Epidermal melanocyte (primary cell): ENCODE results near the gene TTC21A.

Experiments
- DNase-seq: peaks from one replicate; pipeline ENCODE4 v3.0.0; 2011; ENCODE audit warnings: low spot score; ENCODE audit not compliant: insufficient read length

Gene TTC21A

GRCh38 chr3:39097716-39098472 lies 9.6 kb upstream of the TTC21A start:
- no peak for DNase-seq

DNA sequence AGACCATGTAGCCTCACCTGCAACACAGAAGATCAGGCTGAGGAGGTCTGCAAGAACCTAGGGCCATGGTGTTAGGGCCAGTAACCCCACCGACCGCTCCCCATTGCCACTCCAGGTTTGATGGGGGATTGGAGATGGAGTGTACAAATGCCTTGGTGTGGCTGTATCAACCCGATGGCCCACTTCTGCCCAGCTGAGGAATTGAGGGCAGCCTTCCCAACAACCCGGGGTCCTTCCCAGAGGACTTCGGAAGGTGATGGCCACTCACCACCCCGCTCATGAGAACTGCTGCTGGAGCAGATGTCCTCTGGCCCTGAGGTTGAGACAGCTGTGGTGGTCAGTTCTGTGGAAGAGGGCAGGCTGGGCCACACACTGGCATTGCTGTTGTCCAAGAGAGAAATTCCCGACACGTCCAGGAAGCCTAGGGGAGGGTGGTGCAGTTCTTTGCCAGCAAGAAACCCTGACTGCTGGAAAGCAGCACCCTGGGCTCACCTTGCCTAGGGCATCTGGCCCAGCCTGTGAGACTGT lies 8.9 kb upstream of the TTC21A start:
- DNase-seq, result no peak

GRCh38 chr3:39099242-39099641 lies 8.2 kb upstream of the TTC21A start:
- no peak for DNase-seq

- DNase-seq, result no peak
These were observed 7.6 kb upstream of the TTC21A start for GRCh38 chr3:39099738-39100499.

DNA sequence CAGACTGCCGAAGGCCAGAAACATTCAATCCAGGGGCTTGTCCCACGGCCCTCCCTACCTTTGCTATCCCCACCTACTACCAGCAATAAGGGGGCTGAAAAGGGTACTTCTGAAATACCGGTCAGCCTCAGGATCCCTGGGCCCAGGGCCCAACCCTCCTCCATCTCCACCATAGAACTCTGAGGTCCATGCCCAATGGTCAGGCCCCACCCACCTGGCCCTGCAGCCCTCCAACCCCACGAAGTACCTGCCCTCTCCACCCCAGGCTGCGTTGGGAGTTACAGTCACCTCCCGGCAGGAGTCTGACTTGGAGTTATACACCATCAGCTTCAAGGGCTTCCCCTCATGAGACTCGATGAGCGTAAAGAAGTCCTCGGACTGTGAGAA lies 7.0 kb upstream of the TTC21A start:
- DNase-seq, result no peak

- peak; percentile 46 for DNase-seq
These were observed 6.3 kb upstream of the TTC21A start for GRCh38 chr3:39101022-39101689.

GRCh38 chr3:39102504-39103323 lies 4.8 kb upstream of the TTC21A start:
- DNase-seq, result no peak

GRCh38 chr3:39103324-39103693 lies 4.2 kb upstream of the TTC21A start:
- DNase-seq, result no peak

- DNase-seq, result no peak
These were observed 3.5 kb upstream of the TTC21A start for GRCh38 chr3:39103791-39104552.

DNA sequence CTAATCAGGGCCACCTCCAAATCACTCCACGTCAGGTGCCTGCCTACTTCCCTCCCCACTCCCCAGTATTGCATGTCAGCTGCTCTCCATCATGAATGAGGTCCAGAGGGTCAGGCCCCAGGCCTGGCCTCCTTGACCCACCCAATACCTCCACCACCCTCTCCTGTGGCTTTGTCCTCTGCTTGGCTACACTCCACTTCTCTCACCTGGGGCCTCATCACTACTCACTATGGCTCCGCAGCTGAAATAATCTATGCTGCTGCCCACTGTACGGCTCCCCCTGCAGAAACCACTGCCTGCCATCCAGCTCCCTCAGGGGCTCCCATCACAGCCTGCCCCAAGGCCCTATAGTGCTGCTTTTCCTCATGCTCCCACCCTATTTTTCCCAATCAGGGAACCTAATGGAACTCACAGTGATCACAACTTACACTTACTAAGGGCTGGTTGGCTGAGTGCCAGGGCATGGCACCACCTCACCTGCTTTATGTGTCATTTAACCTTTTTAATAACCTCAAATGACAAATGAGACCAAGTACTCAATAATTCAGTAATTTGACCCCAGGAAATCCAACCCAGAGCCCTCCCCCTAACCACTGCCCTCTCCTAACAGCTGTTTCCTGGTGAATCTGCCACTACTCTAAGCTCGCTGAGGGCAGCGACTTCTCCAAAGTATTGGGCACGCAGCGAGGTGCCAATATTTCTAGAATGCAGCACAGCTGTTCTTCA lies 2.4 kb upstream of the TTC21A start:
- no peak for DNase-seq

DNA sequence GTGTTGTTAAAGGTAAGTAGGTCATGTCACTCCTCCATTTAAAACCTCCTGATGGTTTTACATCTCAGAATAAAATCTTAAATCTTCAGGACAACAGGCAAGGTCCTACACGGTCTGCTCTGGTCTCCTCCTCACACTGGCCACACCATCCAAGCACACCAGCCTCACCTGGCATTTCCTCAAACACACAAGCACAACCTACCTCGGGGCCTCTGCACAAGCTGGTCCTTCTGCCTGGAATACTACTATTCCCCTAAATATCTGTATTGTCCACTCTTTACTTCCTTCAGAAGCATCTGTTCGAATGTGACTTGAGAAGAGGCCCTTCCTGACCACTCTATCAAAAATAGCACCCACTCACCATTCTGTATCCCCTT lies 1.8 kb upstream of the TTC21A start:
- DNase-seq, result no peak

- DNase-seq, result no peak
These were observed 1.1 kb upstream of the TTC21A start for GRCh38 chr3:39106281-39106811.

DNA sequence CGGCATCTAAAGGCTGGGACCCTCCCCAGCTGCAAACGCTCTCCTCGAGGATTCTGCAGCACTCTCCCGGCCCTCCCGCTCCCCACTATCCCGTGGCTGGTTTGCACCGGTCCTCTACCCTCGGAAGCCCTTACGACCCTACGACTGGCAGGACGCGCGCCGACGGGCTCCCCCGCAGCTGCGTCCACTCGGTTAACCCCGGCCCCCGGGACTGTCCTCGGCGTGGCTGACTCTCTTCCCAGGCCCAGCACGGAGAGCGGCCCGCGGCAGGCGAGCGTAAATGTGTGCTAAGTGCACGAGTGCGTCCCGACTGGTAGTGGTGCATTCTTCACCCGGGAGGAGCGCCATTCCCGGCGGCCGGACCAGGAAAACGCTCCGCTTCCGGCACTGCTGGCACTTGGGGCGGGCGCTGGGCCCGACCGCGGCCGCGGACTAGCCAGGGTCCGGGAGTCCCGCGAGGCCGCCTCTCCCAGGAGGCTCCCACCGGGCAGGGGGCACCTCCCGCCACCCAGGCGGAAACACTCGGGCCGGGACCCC lies 561 bp upstream of the TTC21A start:
- DNase-seq, result peak; percentile 58

DNA sequence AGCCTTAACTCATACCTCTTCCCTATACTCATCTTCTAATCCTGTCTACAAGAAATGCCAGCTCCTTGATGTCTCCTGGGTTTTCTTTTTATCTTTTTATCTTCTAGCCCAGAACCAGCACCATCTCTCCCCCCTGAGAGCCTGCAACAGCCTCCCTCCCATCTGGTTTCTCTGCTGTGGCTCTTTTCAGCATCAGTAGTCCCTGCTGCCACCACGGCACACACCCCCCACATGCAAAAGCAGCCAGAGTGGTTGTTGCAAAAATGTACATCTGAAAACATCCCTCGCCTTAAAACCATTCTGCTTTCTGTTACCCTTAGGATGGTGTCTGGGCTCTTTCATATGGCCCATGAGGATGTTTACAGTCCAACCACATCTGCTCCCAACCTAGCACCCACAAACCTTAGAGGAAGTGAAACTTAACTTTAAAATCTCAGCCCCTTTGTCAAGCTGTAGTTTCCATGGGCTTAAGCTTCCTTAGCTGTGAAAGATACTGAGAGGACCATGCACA lies 775 bp downstream of the TTC21A start:
- no peak for DNase-seq

- no peak for DNase-seq
These were observed 1.6 kb downstream of the TTC21A start for GRCh38 chr3:39109086-39109485.

GRCh38 chr3:39110041-39110639 lies 2.7 kb downstream of the TTC21A start:
- DNase-seq, result no peak

- DNase-seq, result no peak
These were observed 4.6 kb downstream of the TTC21A start for GRCh38 chr3:39112113-39112512.

DNA sequence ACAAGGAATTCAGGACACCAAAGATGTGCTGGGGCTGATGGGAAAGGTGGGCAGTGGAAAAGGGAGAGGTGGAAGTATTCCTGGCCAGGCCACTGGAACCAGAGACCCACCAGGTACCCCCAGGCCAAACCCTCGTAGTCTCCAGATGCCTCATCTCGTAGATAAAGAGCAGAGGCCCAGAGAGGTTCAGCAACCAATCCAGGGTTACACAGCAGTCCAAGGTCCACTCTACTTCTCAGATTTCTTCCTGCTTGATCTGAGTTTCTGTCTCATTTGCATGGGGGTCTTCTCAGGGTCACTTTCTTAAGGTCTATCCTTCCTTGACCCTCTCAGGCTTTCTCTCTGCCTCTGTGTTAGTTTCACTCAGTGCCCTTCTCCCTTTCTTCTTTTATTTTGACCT lies 5.1 kb downstream of the TTC21A start:
- DNase-seq, result no peak

- DNase-seq, result no peak
These were observed 5.8 kb downstream of the TTC21A start for GRCh38 chr3:39113291-39113690.
